Activated naive CD8-positive, alpha-beta T cell treated with anti-CD3 and anti-CD28 coated beads for 36 hours (primary cell): ENCODE measurements around the gene ZBTB16. TPM values are rescaled to one million over a fixed set of nuclear protein-coding genes. Genes with fewer than 3 reads are reported as not detected.

Experiments
- DNase-seq: peaks from one replicate; pipeline ENCODE4 v3.0.0; 2021
- H3K27ac Mint-ChIP-seq: one replicate; pipeline ENCODE4 v1.8.0; 2022; ENCODE audit warnings: mild to moderate bottlenecking, moderate library complexity, mixed read lengths
- H3K27me3 Mint-ChIP-seq: one replicate; pipeline ENCODE4 v1.8.0; 2022; ENCODE audit warnings: mild to moderate bottlenecking, mixed read lengths
- H3K36me3 Mint-ChIP-seq: one replicate; pipeline ENCODE4 v1.8.0; 2021; ENCODE audit warnings: mild to moderate bottlenecking, mixed read lengths
- H3K4me1 Mint-ChIP-seq: one replicate; pipeline ENCODE4 v1.8.0; 2021; ENCODE audit warnings: mixed read lengths
- H3K4me3 Mint-ChIP-seq: one replicate; pipeline ENCODE4 v1.8.0; 2022; ENCODE audit warnings: mild to moderate bottlenecking, moderate library complexity, mixed read lengths
- H3K9me3 Mint-ChIP-seq: one replicate; pipeline ENCODE4 v1.8.0; 2022; ENCODE audit warnings: mixed read lengths
- total RNA-seq, 2 experiments: library from RNA; stranded (reverse); gene quantifications; one replicate each; pipeline ENCODE4 v1.2.3, GENCODE V29; 2021

ZBTB16 gene
- total RNA-seq, 2 experiments from 2014 or later = 1.7 to 2.1 TPM

- Mint-ChIP-seq H3K9me3 (no peaks in the 10 kb centered on the region), H3K4me1 (no peaks in the 10 kb centered on the region), H3K4me3 (no peak overlapping the region), H3K36me3 (no peaks in the 10 kb centered on the region), H3K27me3 (no peaks in the 10 kb centered on the region), H3K27ac (no peak overlapping the region)
- no peak for DNase-seq
Observed at GRCh38 chr11:114256176-114256966, 196.9 kb downstream of the ZBTB16 start.

- H3K27me3 Mint-ChIP-seq = no peaks in the 10 kb centered on the region
- DNase-seq = no peak
- H3K36me3 Mint-ChIP-seq = no peaks in the 10 kb centered on the region
- H3K4me1 Mint-ChIP-seq = no peaks in the 10 kb centered on the region
- no peak overlapping the region for H3K4me3 Mint-ChIP-seq
- H3K9me3 Mint-ChIP-seq = no peaks in the 10 kb centered on the region
- H3K27ac Mint-ChIP-seq = no peak overlapping the region
Observed at GRCh38 chr11:114256967-114257286, 197.4 kb downstream of the ZBTB16 start.

- Mint-ChIP-seq H3K27me3 (no peaks in the 10 kb centered on the region), H3K4me3 (no peak overlapping the region), H3K36me3 (no peaks in the 10 kb centered on the region), H3K9me3 (no peaks in the 10 kb centered on the region), H3K4me1 (no peaks in the 10 kb centered on the region), H3K27ac (no peak overlapping the region)
- DNase-seq = no peak
Observed at GRCh38 chr11:114257621-114258558, 198.4 kb downstream of the ZBTB16 start.

GRCh38 chr11:114258696-114259095 is 199.2 kb downstream of the ZBTB16 start:
- no peaks in the 10 kb centered on the region for H3K9me3 Mint-ChIP-seq
- H3K27me3 Mint-ChIP-seq = no peaks in the 10 kb centered on the region
- H3K36me3 Mint-ChIP-seq = no peaks in the 10 kb centered on the region
- no peak for DNase-seq
- no peak overlapping the region for H3K27ac Mint-ChIP-seq
- H3K4me1 Mint-ChIP-seq = no peaks in the 10 kb centered on the region
- H3K4me3 Mint-ChIP-seq = no peak overlapping the region

- no peak overlapping the region for H3K27ac Mint-ChIP-seq
Observed at GRCh38 chr11:114259124-114259526, 199.6 kb downstream of the ZBTB16 start.

GRCh38 chr11:114259551-114259983 is 200.1 kb downstream of the ZBTB16 start:
- Mint-ChIP-seq H3K4me3 (no peak overlapping the region), H3K4me1 (no peaks in the 10 kb centered on the region), H3K36me3 (no peaks in the 10 kb centered on the region), H3K27me3 (no peaks in the 10 kb centered on the region), H3K9me3 (no peaks in the 10 kb centered on the region), H3K27ac (no peak overlapping the region)
- DNase-seq = no peak

More at GRCh38 chr11:114259124-114259526, 199.6 kb downstream of the ZBTB16 start:
- no peaks in the 10 kb centered on the region for H3K36me3 Mint-ChIP-seq
- no peak overlapping the region for H3K4me3 Mint-ChIP-seq
- no peak for DNase-seq
- no peaks in the 10 kb centered on the region for H3K27me3 Mint-ChIP-seq
- H3K4me1 Mint-ChIP-seq = no peaks in the 10 kb centered on the region
- H3K9me3 Mint-ChIP-seq = no peaks in the 10 kb centered on the region

GRCh38 chr11:114260077-114260476 is 200.6 kb downstream of the ZBTB16 start:
- Mint-ChIP-seq H3K27ac (no peak overlapping the region), H3K9me3 (no peaks in the 10 kb centered on the region), H3K4me1 (no peaks in the 10 kb centered on the region), H3K27me3 (no peaks in the 10 kb centered on the region), H3K36me3 (no peaks in the 10 kb centered on the region), H3K4me3 (no peak overlapping the region)
- no peak for DNase-seq

- no peak overlapping the region for H3K4me3 Mint-ChIP-seq
- no peaks in the 10 kb centered on the region for H3K9me3 Mint-ChIP-seq
- DNase-seq = no peak
- H3K27ac Mint-ChIP-seq = no peak overlapping the region
- H3K4me1 Mint-ChIP-seq = no peaks in the 10 kb centered on the region
- no peaks in the 10 kb centered on the region for H3K36me3 Mint-ChIP-seq
- no peaks in the 10 kb centered on the region for H3K27me3 Mint-ChIP-seq
Observed at GRCh38 chr11:114260483-114260882, 201.0 kb downstream of the ZBTB16 start.

GRCh38 chr11:114261791-114262190 is 202.3 kb downstream of the ZBTB16 start:
- Mint-ChIP-seq H3K4me1 (no peaks in the 10 kb centered on the region), H3K9me3 (no peaks in the 10 kb centered on the region), H3K27ac (no peak overlapping the region), H3K27me3 (no peaks in the 10 kb centered on the region), H3K36me3 (no peaks in the 10 kb centered on the region), H3K4me3 (no peak overlapping the region)
- DNase-seq = no peak

GRCh38 chr11:114262681-114263512 is 203.4 kb downstream of the ZBTB16 start:
- Mint-ChIP-seq H3K4me3 (no peak overlapping the region), H3K9me3 (no peaks in the 10 kb centered on the region), H3K27ac (no peak overlapping the region), H3K4me1 (no peaks in the 10 kb centered on the region), H3K27me3 (no peaks in the 10 kb centered on the region), H3K36me3 (no peaks in the 10 kb centered on the region)
- no peak for DNase-seq

- Mint-ChIP-seq H3K9me3 (no peaks in the 10 kb centered on the region), H3K27ac (no peak overlapping the region), H3K36me3 (no peaks in the 10 kb centered on the region), H3K27me3 (no peaks in the 10 kb centered on the region), H3K4me3 (no peak overlapping the region), H3K4me1 (no peaks in the 10 kb centered on the region)
- no peak for DNase-seq
Observed at GRCh38 chr11:114263513-114264170, 204.1 kb downstream of the ZBTB16 start.

- no peaks in the 10 kb centered on the region for H3K36me3 Mint-ChIP-seq
- H3K4me1 Mint-ChIP-seq = no peaks in the 10 kb centered on the region
- no peak overlapping the region for H3K27ac Mint-ChIP-seq
- no peak overlapping the region for H3K4me3 Mint-ChIP-seq
- H3K9me3 Mint-ChIP-seq = no peaks in the 10 kb centered on the region
- no peaks in the 10 kb centered on the region for H3K27me3 Mint-ChIP-seq
- no peak for DNase-seq
Observed at GRCh38 chr11:114264381-114264780, 204.9 kb downstream of the ZBTB16 start.

- Mint-ChIP-seq H3K27me3 (no peaks in the 10 kb centered on the region), H3K9me3 (no peaks in the 10 kb centered on the region)
Observed at GRCh38 chr11:114265122-114265878, 205.8 kb downstream of the ZBTB16 start.

GRCh38 chr11:114269498-114269897 is 210.0 kb downstream of the ZBTB16 start:
- no peak overlapping the region for H3K27ac Mint-ChIP-seq
- no peak for DNase-seq
- no peak overlapping the region for H3K4me3 Mint-ChIP-seq
- H3K36me3 Mint-ChIP-seq = no peaks in the 10 kb centered on the region
- no peaks in the 10 kb centered on the region for H3K9me3 Mint-ChIP-seq
- H3K4me1 Mint-ChIP-seq = no peaks in the 10 kb centered on the region
- peaks cover 30% of the 10 kb centered on the region for H3K27me3 Mint-ChIP-seq

More at GRCh38 chr11:114265122-114265878, 205.8 kb downstream of the ZBTB16 start:
- no peak for DNase-seq
- H3K4me3 Mint-ChIP-seq = no peak overlapping the region
- H3K36me3 Mint-ChIP-seq = no peaks in the 10 kb centered on the region
- H3K27ac Mint-ChIP-seq = no peak overlapping the region
- no peaks in the 10 kb centered on the region for H3K4me1 Mint-ChIP-seq
